ENCODE measurements around the gene CCSER2.
A peak's percentile ranks its signal among the peaks of the same experiment; 100 is the strongest.
"Not testable (repeated sequence)": the region's sequence is repeated elsewhere in the genome, so short reads cannot be mapped to it uniquely, and the experiment has no call there.

Gene CCSER2

GRCh38 chr10:84328418-84329195 is at the start of gene CCSER2:
Gene CCSER2, plus strand, starts transcription at chr10:84328589. Its CDS starts 42,464 bp downstream, at chr10:84371053.
- TF ChIP-seq CTCF (IDR thresholded peaks at IDR 0.05; ENCODE audit: low read depth, low read length) = no peak
- no peak for TF ChIP-seq MAX (IDR thresholded peaks at IDR 0.05; ENCODE audit: low read depth, low read length)
- peak; percentile 36 for TF ChIP-seq POLR2A (IDR thresholded peaks at IDR 0.05; ENCODE audit: extremely low read depth, insufficient read length)
- no peak for TF ChIP-seq MYC (IDR thresholded peaks at IDR 0.05; ENCODE audit: low read depth, low read length)
- H3K4me3 ChIP-seq (ENCODE audit: low read depth, low read length) = peak within 1 kb of the TSS; percentile 52
- peak; percentile 90 for DNase-seq (ENCODE audit: low read depth)

GRCh38 chr10:84279876-84280475 is 48.4 kb upstream of the CCSER2 start:
- not testable (repeated sequence) for DNase-seq (ENCODE audit: low read depth); H3K4me3 ChIP-seq (ENCODE audit: low read depth, low read length)

GRCh38 chr10:84286695-84287094 is 41.7 kb upstream of the CCSER2 start:
- no peak for TF ChIP-seq CTCF (IDR thresholded peaks at IDR 0.05; ENCODE audit: low read depth, low read length)
- TF ChIP-seq MAX (IDR thresholded peaks at IDR 0.05; ENCODE audit: low read depth, low read length) = no peak
- TF ChIP-seq POLR2A (IDR thresholded peaks at IDR 0.05; ENCODE audit: extremely low read depth, insufficient read length) = no peak
- TF ChIP-seq MYC (IDR thresholded peaks at IDR 0.05; ENCODE audit: low read depth, low read length) = no peak
- no peak for DNase-seq (ENCODE audit: low read depth)
- H3K4me3 ChIP-seq (ENCODE audit: low read depth, low read length) = no peak overlapping the region

- no peak overlapping the region for H3K4me3 ChIP-seq (ENCODE audit: low read depth, low read length)
- no peak for TF ChIP-seq POLR2A (IDR thresholded peaks at IDR 0.05; ENCODE audit: extremely low read depth, insufficient read length)
- no peak for TF ChIP-seq MYC (IDR thresholded peaks at IDR 0.05; ENCODE audit: low read depth, low read length)
- no peak for TF ChIP-seq MAX (IDR thresholded peaks at IDR 0.05; ENCODE audit: low read depth, low read length)
Observed at GRCh38 chr10:84288151-84288550, 40.2 kb upstream of the CCSER2 start.

GRCh38 chr10:84289521-84290200 is 38.7 kb upstream of the CCSER2 start:
- TF ChIP-seq MAX (IDR thresholded peaks at IDR 0.05; ENCODE audit: low read depth, low read length) (no peak), CTCF (IDR thresholded peaks at IDR 0.05; ENCODE audit: low read depth, low read length) (no peak), POLR2A (IDR thresholded peaks at IDR 0.05; ENCODE audit: extremely low read depth, insufficient read length) (no peak), MYC (IDR thresholded peaks at IDR 0.05; ENCODE audit: low read depth, low read length) (no peak)
- DNase-seq (ENCODE audit: low read depth) = no peak
- no peak overlapping the region for H3K4me3 ChIP-seq (ENCODE audit: low read depth, low read length)

More at GRCh38 chr10:84288151-84288550, 40.2 kb upstream of the CCSER2 start:
- no peak for DNase-seq (ENCODE audit: low read depth)

- TF ChIP-seq CTCF (IDR thresholded peaks at IDR 0.05; ENCODE audit: low read depth, low read length) = no peak
- TF ChIP-seq POLR2A (IDR thresholded peaks at IDR 0.05; ENCODE audit: extremely low read depth, insufficient read length) = no peak
- TF ChIP-seq MAX (IDR thresholded peaks at IDR 0.05; ENCODE audit: low read depth, low read length) = no peak
- TF ChIP-seq MYC (IDR thresholded peaks at IDR 0.05; ENCODE audit: low read depth, low read length) = no peak
- DNase-seq (ENCODE audit: low read depth) = no peak
Observed at GRCh38 chr10:84290235-84290634, 38.2 kb upstream of the CCSER2 start.

More at GRCh38 chr10:84290235-84290634, 38.2 kb upstream of the CCSER2 start:
- no peak overlapping the region for H3K4me3 ChIP-seq (ENCODE audit: low read depth, low read length)

All from NB4 (cell line).